Progenitor cell of endocrine pancreas (in vitro differentiated cells): ENCODE measurements around the gene CAPG. TPM values are rescaled to one million over a fixed set of nuclear protein-coding genes. Genes with fewer than 3 reads are reported as not detected.

ENCODE experiments used
- DNase-seq: peaks from one replicate; pipeline ENCODE4 v3.0.0; 2021; ENCODE audit warnings: low spot score; ENCODE audit not compliant: unreplicated experiment
- H3K27ac Mint-ChIP-seq: 2 replicates; pipeline ENCODE4 v1.8.0; 2021; ENCODE audit warnings: mild to moderate bottlenecking, moderate library complexity, mixed read lengths
- H3K27me3 Mint-ChIP-seq: 2 replicates; pipeline ENCODE4 v1.8.0; 2021; ENCODE audit warnings: mixed read lengths
- H3K36me3 Mint-ChIP-seq: 2 replicates; pipeline ENCODE4 v1.8.0; 2022; ENCODE audit warnings: mixed read lengths; ENCODE audit not compliant: insufficient read depth
- H3K4me1 Mint-ChIP-seq: 2 replicates; pipeline ENCODE4 v1.8.0; 2021; ENCODE audit warnings: low read depth, mixed read lengths
- H3K4me3 Mint-ChIP-seq: 2 replicates; pipeline ENCODE4 v1.8.0; 2021; ENCODE audit warnings: low read depth, mild to moderate bottlenecking, moderate library complexity, mixed read lengths
- H3K9me3 Mint-ChIP-seq: 2 replicates; pipeline ENCODE4 v1.8.0; 2021; ENCODE audit warnings: low read depth, mixed read lengths
- CTCF ChIP-seq: fragments of 200-600 bp; sonication (generic); IDR thresholded peaks from one replicate; pipeline ENCODE4 v1.5.0; 2021; ENCODE audit warnings: antibody characterized with exemption, mild to moderate bottlenecking; ENCODE audit not compliant: unreplicated experiment
- total RNA-seq: library from RNA; stranded (reverse); gene quantifications from 2 replicates; pipeline ENCODE4 v1.2.1, GENCODE V29; 2021

The CAPG gene
- total RNA-seq, 1 donor from 2014 or later = 56.1 TPM

GRCh38 chr2:85396531-85397470, 13.4 kb downstream of the CAPG start:
- H3K4me1 Mint-ChIP-seq = peaks cover 13% of the 10 kb centered on the region

GRCh38 chr2:85395912-85396475, 14.2 kb downstream of the CAPG start:
- H3K36me3 Mint-ChIP-seq = peaks cover 2% of the 10 kb centered on the region
- H3K4me1 Mint-ChIP-seq = peaks cover 13% of the 10 kb centered on the region
- no peaks in the 10 kb centered on the region for H3K27me3 Mint-ChIP-seq
- no peak for TF ChIP-seq CTCF
- peak overlapping the region; percentile 29 for H3K27ac Mint-ChIP-seq
- H3K4me3 Mint-ChIP-seq = no peak overlapping the region
- no peak for DNase-seq
- no peaks in the 10 kb centered on the region for H3K9me3 Mint-ChIP-seq

More at GRCh38 chr2:85396531-85397470, 13.4 kb downstream of the CAPG start:
- TF ChIP-seq CTCF = no peak
- Mint-ChIP-seq H3K27ac (peak overlapping the region; percentile 29), H3K36me3 (peaks cover 4% of the 10 kb centered on the region), H3K27me3 (no peaks in the 10 kb centered on the region), H3K4me3 (no peak overlapping the region), H3K9me3 (no peaks in the 10 kb centered on the region)
- no peak for DNase-seq

GRCh38 chr2:85394976-85395375, 15.2 kb downstream of the CAPG start:
- Mint-ChIP-seq H3K27me3 (no peaks in the 10 kb centered on the region), H3K36me3 (peaks cover 4% of the 10 kb centered on the region), H3K9me3 (no peaks in the 10 kb centered on the region), H3K27ac (no peak overlapping the region), H3K4me1 (peaks cover 9% of the 10 kb centered on the region), H3K4me3 (no peak overlapping the region)
- DNase-seq = no peak
- no peak for TF ChIP-seq CTCF

GRCh38 chr2:85394261-85394681, 15.9 kb downstream of the CAPG start:
- no peak for DNase-seq

More at GRCh38 chr2:85394261-85394681, 15.9 kb downstream of the CAPG start:
- H3K4me1 Mint-ChIP-seq = peaks cover 8% of the 10 kb centered on the region
- no peak for TF ChIP-seq CTCF
- no peak overlapping the region for H3K27ac Mint-ChIP-seq
- peaks cover 3% of the 10 kb centered on the region for H3K36me3 Mint-ChIP-seq
- H3K27me3 Mint-ChIP-seq = no peaks in the 10 kb centered on the region
- H3K4me3 Mint-ChIP-seq = no peak overlapping the region
- H3K9me3 Mint-ChIP-seq = no peaks in the 10 kb centered on the region
